ENCODE results near the gene TPD52L2.

The TPD52L2 gene

GRCh38 chr20:63935447-63935846 lies 70.4 kb downstream of the TPD52L2 start:
- DNase-seq, result no peak

- DNase-seq, result no peak
Observed at GRCh38 chr20:63937596-63937995, 72.5 kb downstream of the TPD52L2 start.

GRCh38 chr20:63939061-63939935 lies 74.2 kb downstream of the TPD52L2 start:
- no peak for DNase-seq

- no peak for DNase-seq
Observed at GRCh38 chr20:63940071-63940471, 75.0 kb downstream of the TPD52L2 start.

DNA sequence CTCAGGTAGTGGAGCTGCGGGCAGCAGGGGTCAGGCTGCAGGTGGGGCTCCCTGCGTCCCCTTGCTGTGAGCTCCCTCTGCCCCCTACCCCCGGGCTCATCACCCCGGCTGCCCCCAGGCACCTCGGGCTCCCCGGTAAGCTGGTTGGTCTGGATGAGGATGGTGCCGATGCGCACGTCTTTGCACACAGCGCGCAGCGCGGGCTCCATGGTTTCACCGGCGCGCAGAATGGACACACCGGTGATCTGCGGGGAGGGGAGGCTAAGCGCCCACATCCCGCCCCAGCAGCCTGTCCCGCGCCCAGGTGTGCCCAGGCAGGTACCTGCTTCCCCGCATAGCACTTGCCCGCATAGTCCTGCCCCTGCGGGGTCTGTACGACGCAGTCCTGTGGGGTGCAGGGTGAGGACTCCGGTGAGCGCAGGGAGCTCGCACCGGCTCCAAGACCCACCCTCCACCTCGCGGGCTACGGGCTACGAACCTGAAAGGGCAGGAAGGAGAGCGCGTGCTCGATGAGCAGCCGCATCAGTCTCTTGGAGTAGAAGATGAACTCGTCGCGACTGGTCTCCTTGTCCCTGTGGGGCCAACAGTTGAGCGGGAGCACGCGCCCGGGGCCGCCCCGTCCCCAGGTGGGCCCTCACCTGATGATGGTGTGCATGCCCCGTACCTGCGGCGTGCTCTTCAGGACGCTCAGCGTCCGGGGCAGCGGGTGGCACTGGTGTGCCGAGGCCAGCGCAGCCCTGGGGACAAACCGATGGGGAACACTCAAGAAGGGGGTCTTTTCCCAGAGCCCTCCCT lies 75.6 kb downstream of the TPD52L2 start:
- DNase-seq, result no peak
